Measurements from ENCODE around the gene LMBRD2. TPM values are rescaled to one million over a fixed set of nuclear protein-coding genes. Genes with fewer than 3 reads are reported as not detected.

The LMBRD2 gene
- total RNA-seq, 3 donors from 2014 or later (not counting 1 experiment from before 2014, with no cell fraction given) = 6.9 to 9.8 (median 9.6) TPM

DNA sequence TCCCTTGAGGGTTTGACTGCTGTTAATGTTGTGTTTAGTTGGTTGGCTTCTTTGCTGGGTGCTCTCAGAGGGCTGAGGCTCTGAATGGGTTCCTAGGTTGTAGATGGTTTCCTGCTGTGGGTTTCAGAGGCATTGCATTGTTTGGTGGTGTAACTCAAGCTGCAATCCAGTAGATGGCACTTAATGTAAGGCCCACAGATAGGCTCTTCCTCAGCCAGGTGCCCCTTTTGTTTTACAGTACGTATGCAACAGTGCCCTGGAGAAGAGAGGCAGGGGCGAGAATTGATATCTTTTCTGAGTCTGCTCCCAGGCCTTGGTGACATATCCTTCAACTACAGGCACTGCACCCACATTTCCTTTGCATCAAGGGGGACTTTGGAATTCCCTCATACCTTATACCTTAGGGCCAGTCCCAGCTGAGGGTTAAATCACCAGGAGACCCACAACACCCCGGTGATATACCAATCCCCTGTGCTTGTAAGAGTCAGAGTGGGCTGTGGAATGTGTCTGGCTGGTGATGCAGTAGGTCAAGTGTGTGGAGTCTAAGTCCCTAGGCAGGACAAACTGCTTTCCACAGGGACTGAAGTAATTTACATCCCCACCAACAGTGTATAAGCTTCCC is 78.0 kb downstream of the LMBRD2 start:
- no peaks in the 10 kb centered on the region for H3K36me3 Mint-ChIP-seq
- intact Hi-C loops (cut with micrococcal nuclease) = no loop called here
- H3K9me3 ChIP-seq (ENCODE audit: control insufficient read depth, insufficient read depth, low read length) = no peaks in the 10 kb centered on the region
- DNase-seq (peak in 1 of 2 donors; percentile 42), ATAC-seq (peak in 1 of 3 donors; percentile 52)
- no peak overlapping the region for H3K4me3 ChIP-seq (ENCODE audit: low read length)
- H3K27me3 Mint-ChIP-seq (ENCODE audit: low read depth in 2 of 2) = peaks cover 2 to 14% of the 10 kb centered on the region in 2 donors
- H3K36me3 ChIP-seq (ENCODE audit: control insufficient read depth, insufficient read depth, low read length) = no peaks in the 10 kb centered on the region
- WGBS (ENCODE audit: insufficient coverage) = 46% methylated on average over 3 of the region's 3 CpGs
- H3K27ac Mint-ChIP-seq = no peak overlapping the region
- H3K4me1 Mint-ChIP-seq = peaks cover 6 to 9% of the 10 kb centered on the region in 2 donors
- H3K27me3 ChIP-seq (ENCODE audit: control insufficient read depth, insufficient read depth, low read length) = no peaks in the 10 kb centered on the region
- peaks cover 5% of the 10 kb centered on the region for H3K4me1 ChIP-seq (ENCODE audit: control insufficient read depth, insufficient read depth, low read length)
- H3K4me3 Mint-ChIP-seq = no peak overlapping the region
- no peaks in the 10 kb centered on the region for H3K9me3 Mint-ChIP-seq
- TF ChIP-seq, protein P1, sequence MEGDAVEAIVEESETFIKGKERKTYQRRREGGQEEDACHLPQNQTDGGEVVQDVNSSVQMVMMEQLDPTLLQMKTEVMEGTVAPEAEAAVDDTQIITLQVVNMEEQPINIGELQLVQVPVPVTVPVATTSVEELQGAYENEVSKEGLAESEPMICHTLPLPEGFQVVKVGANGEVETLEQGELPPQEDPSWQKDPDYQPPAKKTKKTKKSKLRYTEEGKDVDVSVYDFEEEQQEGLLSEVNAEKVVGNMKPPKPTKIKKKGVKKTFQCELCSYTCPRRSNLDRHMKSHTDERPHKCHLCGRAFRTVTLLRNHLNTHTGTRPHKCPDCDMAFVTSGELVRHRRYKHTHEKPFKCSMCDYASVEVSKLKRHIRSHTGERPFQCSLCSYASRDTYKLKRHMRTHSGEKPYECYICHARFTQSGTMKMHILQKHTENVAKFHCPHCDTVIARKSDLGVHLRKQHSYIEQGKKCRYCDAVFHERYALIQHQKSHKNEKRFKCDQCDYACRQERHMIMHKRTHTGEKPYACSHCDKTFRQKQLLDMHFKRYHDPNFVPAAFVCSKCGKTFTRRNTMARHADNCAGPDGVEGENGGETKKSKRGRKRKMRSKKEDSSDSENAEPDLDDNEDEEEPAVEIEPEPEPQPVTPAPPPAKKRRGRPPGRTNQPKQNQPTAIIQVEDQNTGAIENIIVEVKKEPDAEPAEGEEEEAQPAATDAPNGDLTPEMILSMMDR (IDR thresholded peaks at IDR 0.05) = no peak
- H3K27ac ChIP-seq (ENCODE audit: low read length) = no peak overlapping the region

DNA sequence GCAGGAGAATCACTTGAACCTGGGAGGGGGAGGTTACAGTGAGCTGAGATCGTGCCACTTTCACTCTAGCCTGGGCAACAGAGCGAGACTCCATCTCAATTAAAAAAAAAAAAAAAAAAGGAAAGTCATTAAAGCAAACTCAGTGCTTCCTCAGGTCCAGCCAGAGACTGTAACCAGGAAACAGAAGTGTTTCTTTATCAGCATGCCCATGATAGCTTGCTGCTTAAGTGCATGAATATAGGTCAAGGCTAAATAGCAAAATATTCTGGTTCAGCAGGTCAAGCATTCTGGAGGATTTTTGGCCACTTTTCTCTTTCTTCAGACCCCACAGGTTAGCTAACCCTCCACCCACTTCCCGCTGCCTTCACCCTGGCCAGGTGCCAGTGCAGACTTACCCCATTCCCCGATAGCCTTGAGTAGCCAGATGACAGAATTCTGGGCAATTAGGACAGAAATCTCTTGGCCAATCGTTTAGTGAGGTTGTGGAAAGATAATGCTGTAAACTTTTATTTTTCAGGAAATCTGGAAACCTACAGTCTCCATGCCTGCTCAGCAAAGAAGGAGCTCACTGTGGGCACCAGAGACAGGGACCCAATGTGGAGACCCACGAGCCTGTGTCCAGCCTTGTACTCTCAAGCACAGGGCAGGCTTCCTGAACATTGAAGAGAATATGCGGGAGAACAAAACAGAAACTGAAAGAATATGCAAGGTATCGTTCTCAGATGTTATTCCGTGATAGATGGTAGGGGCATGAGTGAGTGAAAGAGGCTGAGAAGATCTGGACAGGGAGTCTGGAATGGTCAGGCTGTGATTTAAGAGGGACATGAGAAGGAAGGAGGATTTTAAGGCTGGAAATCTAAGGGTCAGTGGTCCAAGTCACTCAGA is 80.8 kb downstream of the LMBRD2 start:
- TF ChIP-seq, protein P1 (IDR thresholded peaks at IDR 0.05) = no peak
- no peaks in the 10 kb centered on the region for H3K9me3 ChIP-seq (ENCODE audit: control insufficient read depth, insufficient read depth, low read length)
- peaks cover 2% of the 10 kb centered on the region for H3K27me3 ChIP-seq (ENCODE audit: control insufficient read depth, insufficient read depth, low read length)
- DNase-seq (peak in 1 of 2 donors; percentile 12), ATAC-seq (peak in 2 of 3 donors; percentile 63 to 73)
- Mint-ChIP-seq H3K36me3 (no peaks in the 10 kb centered on the region), H3K4me3 (peak overlapping the region; percentile 74), H3K27me3 (ENCODE audit: low read depth in 2 of 2) (peaks cover 12 to 21% of the 10 kb centered on the region in 2 donors), H3K4me1 (peaks cover 12 to 15% of the 10 kb centered on the region in 2 donors), H3K27ac (peak overlapping the region in 1 of 2 donors; percentile 66), H3K9me3 (no peaks in the 10 kb centered on the region)
- H3K36me3 ChIP-seq (ENCODE audit: control insufficient read depth, insufficient read depth, low read length) = no peaks in the 10 kb centered on the region
- H3K27ac ChIP-seq (ENCODE audit: low read length) = no peak overlapping the region
- 33% methylated on average over 8 of the region's 9 CpGs for WGBS (ENCODE audit: insufficient coverage)
- intact Hi-C loops (cut with micrococcal nuclease) = no loop called here
- peaks cover 5% of the 10 kb centered on the region for H3K4me1 ChIP-seq (ENCODE audit: control insufficient read depth, insufficient read depth, low read length)
- peak overlapping the region; percentile 4 for H3K4me3 ChIP-seq (ENCODE audit: low read length)

DNA sequence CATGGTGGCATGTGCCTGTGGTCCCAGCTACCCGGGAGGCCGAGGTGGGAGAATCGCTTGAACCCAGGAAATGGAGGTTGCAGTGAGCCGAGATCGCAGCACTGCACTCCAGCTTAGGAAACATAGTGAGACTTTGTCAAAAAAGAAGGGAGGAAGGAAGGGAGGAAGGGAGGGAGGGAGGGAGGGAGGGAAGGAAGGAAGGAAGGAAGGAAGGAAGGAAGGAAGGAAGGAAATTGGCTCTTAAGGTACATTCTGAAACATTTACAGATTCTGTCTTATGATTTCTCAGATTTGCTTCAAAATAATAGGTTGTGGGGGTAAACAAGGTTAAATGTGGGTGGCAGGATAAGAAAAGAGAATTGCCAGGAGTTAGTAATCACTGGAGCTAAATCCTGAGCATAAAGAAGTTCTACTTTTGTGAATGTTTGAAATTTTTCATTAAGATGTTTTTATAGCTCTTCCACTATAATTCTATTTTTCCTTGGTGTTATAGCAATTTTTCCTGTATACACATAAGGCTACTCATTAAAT is 82.9 kb downstream of the LMBRD2 start:
- 97% methylated on average over 5 of the region's 5 CpGs for WGBS (ENCODE audit: insufficient coverage)
- TF ChIP-seq, protein P1 (IDR thresholded peaks at IDR 0.05) = no peak
- Histone ChIP-seq H3K9me3 (ENCODE audit: control insufficient read depth, insufficient read depth, low read length) (no peaks in the 10 kb centered on the region), H3K27me3 (ENCODE audit: control insufficient read depth, insufficient read depth, low read length) (peaks cover 2% of the 10 kb centered on the region), H3K27ac (ENCODE audit: low read length) (no peak overlapping the region), H3K36me3 (ENCODE audit: control insufficient read depth, insufficient read depth, low read length) (no peaks in the 10 kb centered on the region), H3K4me1 (ENCODE audit: control insufficient read depth, insufficient read depth, low read length) (peaks cover 5% of the 10 kb centered on the region), H3K4me3 (ENCODE audit: low read length) (no peak overlapping the region)
- no peaks in the 10 kb centered on the region for H3K9me3 Mint-ChIP-seq
- no peak overlapping the region for H3K27ac Mint-ChIP-seq
- ATAC-seq = no peak
- H3K4me3 Mint-ChIP-seq = no peak overlapping the region
- H3K4me1 Mint-ChIP-seq = peaks cover 12 to 15% of the 10 kb centered on the region in 2 donors
- H3K27me3 Mint-ChIP-seq (ENCODE audit: low read depth in 2 of 2) = peaks cover 12 to 21% of the 10 kb centered on the region in 2 donors
- intact Hi-C loops (cut with micrococcal nuclease) = no loop called here
- no peak for DNase-seq
- no peaks in the 10 kb centered on the region for H3K36me3 Mint-ChIP-seq
